H9 (cell line): ENCODE results near the gene FOXF2. TPM values are rescaled to one million over a fixed set of nuclear protein-coding genes. Genes with fewer than 3 reads are reported as not detected.

ENCODE experiments used
- DNase-seq: peaks from one replicate; pipeline ENCODE4 v3.0.0-alpha.2; 2017
- H2AFZ ChIP-seq: one replicate; pipeline ENCODE4 v1.6.1; 2013; ENCODE audit warnings: mild to moderate bottlenecking, low read length, control low read depth, moderate library complexity
- H2AK5ac ChIP-seq: 2 replicates; pipeline ENCODE4 v1.6.1; 2013; ENCODE audit warnings: low read length, control low read depth, mixed read lengths; ENCODE audit not compliant: insufficient read length
- H2BK120ac ChIP-seq: one replicate; pipeline ENCODE4 v1.6.1; 2013; ENCODE audit warnings: low read depth, mild to moderate bottlenecking, low read length, control low read depth, inconsistent platforms; ENCODE audit not compliant: poor library complexity, severe bottlenecking
- H2BK12ac ChIP-seq: 2 replicates; pipeline ENCODE4 v1.6.1; 2013; ENCODE audit warnings: low read length, control low read depth, mixed read lengths, low read depth; ENCODE audit not compliant: insufficient read length
- H2BK15ac ChIP-seq: 2 replicates; pipeline ENCODE4 v1.6.1; 2013; ENCODE audit warnings: low read depth, low read length, control low read depth
- H2BK20ac ChIP-seq: one replicate; pipeline ENCODE4 v1.6.1; 2013; ENCODE audit warnings: low read depth, mild to moderate bottlenecking, low read length, control low read depth, inconsistent platforms; ENCODE audit not compliant: poor library complexity, severe bottlenecking
- H2BK5ac ChIP-seq: 2 replicates; pipeline ENCODE4 v1.6.1; 2013; ENCODE audit warnings: low read length, control low read depth, mixed read lengths; ENCODE audit not compliant: insufficient read length
- H3K14ac ChIP-seq: 2 replicates; pipeline ENCODE4 v1.6.1; 2013; ENCODE audit warnings: low read length, control low read depth; ENCODE audit not compliant: insufficient read depth
- H3K18ac ChIP-seq: 2 replicates; pipeline ENCODE4 v1.6.1; 2013; ENCODE audit warnings: low read depth, mild to moderate bottlenecking, mixed read lengths, low read length, control low read depth; ENCODE audit not compliant: insufficient read length
- H3K23ac ChIP-seq: 2 replicates; pipeline ENCODE4 v1.6.1; 2013; ENCODE audit warnings: low read length, control low read depth, mixed read lengths, low read depth; ENCODE audit not compliant: insufficient read length
- H3K23me2 ChIP-seq: 2 replicates; pipeline ENCODE4 v1.6.1; 2013; ENCODE audit warnings: low read depth, mild to moderate bottlenecking, mixed read lengths, low read length, control low read depth; ENCODE audit not compliant: insufficient read length, poor library complexity, severe bottlenecking
- H3K27ac ChIP-seq: 2 replicates; pipeline ENCODE4 v1.5.1; 2013; ENCODE audit warnings: low read length, control low read depth, mixed read lengths, low read depth; ENCODE audit not compliant: insufficient read length
- H3K27me3 ChIP-seq: 2 replicates; pipeline ENCODE4 v1.6.1; 2013; ENCODE audit warnings: low read length, control low read depth, inconsistent platforms; ENCODE audit not compliant: insufficient read depth
- H3K4ac ChIP-seq: 2 replicates; pipeline ENCODE4 v1.6.1; 2013; ENCODE audit warnings: low read depth, mild to moderate bottlenecking, control low read depth, inconsistent platforms, low read length, moderate library complexity
- H3K4me1 ChIP-seq: 2 replicates; pipeline ENCODE4 v1.6.1; 2013; ENCODE audit warnings: low read length, control low read depth, inconsistent platforms; ENCODE audit not compliant: insufficient read depth
- H3K4me2 ChIP-seq: 2 replicates; pipeline ENCODE4 v1.6.1; 2013; ENCODE audit warnings: low read length, control low read depth, mixed read lengths; ENCODE audit not compliant: insufficient read length, insufficient read depth
- H3K56ac ChIP-seq: 2 replicates; pipeline ENCODE4 v1.6.1; 2013; ENCODE audit warnings: low read depth, mild to moderate bottlenecking, mixed read lengths, low read length, control low read depth; ENCODE audit not compliant: insufficient read length
- H3K79me1 ChIP-seq: 2 replicates; pipeline ENCODE4 v1.6.1; 2013; ENCODE audit warnings: low read depth, mild to moderate bottlenecking, moderate library complexity, low read length, control low read depth, inconsistent platforms; ENCODE audit not compliant: insufficient read depth, poor library complexity, severe bottlenecking
- H3K79me2 ChIP-seq: 2 replicates; pipeline ENCODE4 v1.6.1; 2013; ENCODE audit warnings: low read length, control low read depth, inconsistent platforms; ENCODE audit not compliant: insufficient read depth
- H3K9ac ChIP-seq: 2 replicates; pipeline ENCODE4 v1.6.1; 2013; ENCODE audit warnings: low read length, control low read depth, mixed read lengths; ENCODE audit not compliant: insufficient read length; ENCODE audit errors: extremely low read depth
- H3K9me3 ChIP-seq: one replicate; pipeline ENCODE4 v1.6.1; 2013; ENCODE audit warnings: low read depth, low read length, inconsistent platforms; ENCODE audit not compliant: control insufficient read depth
- H3T11ph ChIP-seq: one replicate; pipeline ENCODE4 v1.6.1; 2013; ENCODE audit warnings: mild to moderate bottlenecking, low read length, control low read depth, inconsistent platforms
- H4K20me1 ChIP-seq: one replicate; pipeline ENCODE4 v1.6.1; 2013; ENCODE audit not compliant: control insufficient read depth, insufficient read length, insufficient read depth
- H4K5ac ChIP-seq: 2 replicates; pipeline ENCODE4 v1.6.1; 2013; ENCODE audit warnings: low read depth, mild to moderate bottlenecking, mixed read lengths, low read length, control low read depth; ENCODE audit not compliant: insufficient read length
- H4K8ac ChIP-seq: replicated peaks from 2 replicates; pipeline ENCODE4 v1.6.1; 2013; ENCODE audit warnings: low read length, control low read depth, mixed read lengths, low read depth; ENCODE audit not compliant: insufficient read length
- H4K91ac ChIP-seq: 2 replicates; pipeline ENCODE4 v1.6.1; 2013; ENCODE audit warnings: low read depth, mild to moderate bottlenecking, moderate library complexity, mixed read lengths, low read length, control low read depth; ENCODE audit not compliant: insufficient read length
- H3K27ac Mint-ChIP-seq, 3 experiments: 2 replicates in 2 of 3; 3 replicates in 1 of 3; pipeline ENCODE4 v1.8.0; 2020 to 2021; ENCODE audit warnings: mixed read lengths in 3 of 3, mild to moderate bottlenecking in 1 of 3, moderate library complexity in 1 of 3
- H3K27me3 Mint-ChIP-seq: 2 replicates; pipeline ENCODE4 v1.8.0; 2021; ENCODE audit warnings: low read depth, mild to moderate bottlenecking, moderate library complexity, mixed read lengths
- H3K36me3 Mint-ChIP-seq, 3 experiments: 2 replicates in 2 of 3; 3 replicates in 1 of 3; pipeline ENCODE4 v1.8.0; 2020 to 2021; ENCODE audit warnings: low read depth in 3 of 3, mixed read lengths in 3 of 3; ENCODE audit not compliant: insufficient read depth in 1 of 3
- H3K4me1 Mint-ChIP-seq, 2 experiments: 2 replicates each; pipeline ENCODE4 v1.8.0; 2020; ENCODE audit warnings: mixed read lengths in 2 of 2
- H3K4me3 Mint-ChIP-seq, 2 experiments: 2 replicates in 1 of 2; 3 replicates in 1 of 2; pipeline ENCODE4 v1.8.0; 2020 to 2021; ENCODE audit warnings: mild to moderate bottlenecking in 2 of 2, mixed read lengths in 2 of 2, moderate library complexity in 1 of 2
- H3K9me3 Mint-ChIP-seq, 2 experiments: 2 replicates in 1 of 2; 3 replicates in 1 of 2; pipeline ENCODE4 v1.8.0; 2020; ENCODE audit warnings: mild to moderate bottlenecking in 2 of 2, mixed read lengths in 2 of 2, moderate library complexity in 1 of 2
- CTCF ChIP-seq: fragments of 200-600 bp; sonication (generic); conservative IDR thresholded peaks from 3 replicates; pipeline ENCODE4 v1.8.0; 2021; ENCODE audit warnings: antibody characterized with exemption, mild to moderate bottlenecking
- WGBS: extraction: QIAGEN DNeasy Blood & Tissue Kit; methylation state at CpG from one replicate; pipeline ENCODE4 v1.1.7; 2013; ENCODE audit warnings: missing lambda C conversion rate, low lambda C conversion rate, mixed read lengths; ENCODE audit not compliant: insufficient read length; ENCODE audit errors: extremely low coverage; 5-methylcytosine and 5-hydroxymethylcytosine counted together
- total RNA-seq: library from RNA; stranded (reverse); gene quantifications from 2 replicates; pipeline ENCODE4 v1.2.1, GENCODE V29; 2021

The FOXF2 gene
- total RNA-seq, 1 experiment from 2014 or later: not detected

GRCh38 chr6:1438471-1438881, 49.1 kb downstream of the FOXF2 start:
- no peak overlapping the region for H3K14ac ChIP-seq
- H4K5ac ChIP-seq: no peak overlapping the region
- H3K4me2 ChIP-seq: no peak overlapping the region
- no peak overlapping the region for H3K56ac ChIP-seq
- H3K23ac ChIP-seq: no peak overlapping the region
- Mint-ChIP-seq H3K27me3 (peaks cover 36% of the 10 kb centered on the region), H3K4me1 (peaks cover 22 to 27% of the 10 kb centered on the region in 2 experiments), H3K9me3 (peaks cover 19 to 22% of the 10 kb centered on the region in 2 experiments), H3K4me3 (no peak overlapping the region; a peak in 1 of 5 replicates), H3K27ac (no peak overlapping the region; a peak in 1 of 7 replicates), H3K36me3 (peaks cover 7 to 10% (median 8%) of the 10 kb centered on the region in 3 experiments; a peak in 5 of 7 replicates)
- H3K79me2 ChIP-seq: no peaks in the 10 kb centered on the region
- H2BK20ac ChIP-seq: no peak overlapping the region
- H4K8ac ChIP-seq: no peak overlapping the region
- no peak overlapping the region for H2AK5ac ChIP-seq
- no peak overlapping the region for H2BK5ac ChIP-seq
- H3K4me1 ChIP-seq: peaks cover 4% of the 10 kb centered on the region; the same call in 1 of the 2 replicates
- H2BK120ac ChIP-seq: no peak overlapping the region
- H3K79me1 ChIP-seq: no peaks in the 10 kb centered on the region
- H4K20me1 ChIP-seq: no peaks in the 10 kb centered on the region
- no peak overlapping the region for H3K18ac ChIP-seq
- no peak overlapping the region for H2AFZ ChIP-seq
- no peak overlapping the region for H4K91ac ChIP-seq
- no peak for TF ChIP-seq CTCF
- H3K23me2 ChIP-seq: no peaks in the 10 kb centered on the region
- H3T11ph ChIP-seq: no peak overlapping the region
- WGBS: no CpG with 5 or more reads among the region's 12 CpGs
- no peak overlapping the region for H3K9ac ChIP-seq
- H3K27me3 ChIP-seq: no peaks in the 10 kb centered on the region
- H3K9me3 ChIP-seq: no peaks in the 10 kb centered on the region
- H3K27ac ChIP-seq: no peak overlapping the region
- no peak overlapping the region for H2BK12ac ChIP-seq
- H2BK15ac ChIP-seq: no peak overlapping the region
- no peak for DNase-seq
- no peak overlapping the region for H3K4ac ChIP-seq
